Vagina (tissue), 2 donors: Measurements from ENCODE around the gene ENTPD6.

ENCODE experiments used
- CTCF ChIP-seq, 3 experiments: fragments of 450-650 bp in 2 of 3; fragments of 200-600 bp in 1 of 3; sonication (generic) in 1 of 3; IDR thresholded peaks; one replicate each; pipeline ENCODE4 v1.5.1; 2017 to 2019; ENCODE audit warnings: antibody characterized with exemption in 3 of 3, mild to moderate bottlenecking in 2 of 3, moderate library complexity in 2 of 3
- POLR2A ChIP-seq, 2 donors: fragments of 450-650 bp; IDR thresholded peaks; one replicate each; pipeline ENCODE4 v1.6.1; 2017; ENCODE audit warnings: antibody characterized with exemption in 2 of 2, mild to moderate bottlenecking in 2 of 2, moderate library complexity in 2 of 2

GRCh38 chr20:25217161-25218108, 21.9 kb downstream of the ENTPD6 start:
- TF ChIP-seq CTCF (IDR thresholded peaks at IDR 0.05) (no peak), POLR2A (IDR thresholded peaks at IDR 0.05) (no peak)
